Calu3 (cell line): ENCODE data around the gene SEC63. TPM values are rescaled to one million over a fixed set of nuclear protein-coding genes. Genes with fewer than 3 reads are reported as not detected.

Experiments used
- BruUV-seq: library from RNA; stranded (reverse); fragments of 400-500 nt; replicated peaks from 2 replicates; lab custom pipeline; 2021; lab: Mats Ljungman, UMichigan
- CTCF ChIA-PET: fragments of 300-600 bp; sonication (Branson Sonifier 250); formaldehyde crosslinking; loops from one replicate; lab custom pipeline; 2022; ENCODE audit warnings: antibody characterized with exemption; lab: Charles Lee
- DNase-seq: peaks from one replicate; pipeline ENCODE4 v3.0.0; 2022
- H3K27ac Mint-ChIP-seq: one replicate; pipeline ENCODE4 v1.8.0; 2022; ENCODE audit warnings: mixed read lengths; ENCODE audit not compliant: unreplicated experiment
- H3K27me3 Mint-ChIP-seq: one replicate; pipeline ENCODE4 v1.8.0; 2022; ENCODE audit warnings: mixed read lengths; ENCODE audit not compliant: unreplicated experiment
- H3K36me3 Mint-ChIP-seq: one replicate; pipeline ENCODE4 v1.8.0; 2022; ENCODE audit warnings: mild to moderate bottlenecking, moderate library complexity, mixed read lengths; ENCODE audit not compliant: insufficient read depth, unreplicated experiment
- H3K4me1 Mint-ChIP-seq: one replicate; pipeline ENCODE4 v1.8.0; 2022; ENCODE audit warnings: mild to moderate bottlenecking, low read depth, mixed read lengths; ENCODE audit not compliant: unreplicated experiment
- H3K4me3 Mint-ChIP-seq: one replicate; pipeline ENCODE4 v1.8.0; 2022; ENCODE audit warnings: mild to moderate bottlenecking, low read depth, moderate library complexity, mixed read lengths; ENCODE audit not compliant: unreplicated experiment
- H3K9me3 Mint-ChIP-seq: one replicate; pipeline ENCODE4 v1.8.0; 2022; ENCODE audit warnings: low read depth, mixed read lengths; ENCODE audit not compliant: unreplicated experiment
- intact Hi-C: fragments of 100-400 bp; cut with micrococcal nuclease; formaldehyde crosslinking; loops from one replicate; pipeline ENCODE4 v1.10.0; 2022; ENCODE audit not compliant: unreplicated experiment
- total RNA-seq: library from RNA; stranded (reverse); gene quantifications from 2 replicates; pipeline ENCODE4 v1.2.3, GENCODE V29; 2022
- TF ChIP-seq, protein P1 (sequence below): fragments of 200-600 bp; IDR thresholded peaks from one replicate; pipeline ENCODE4 v1.8.0; 2022; ENCODE audit warnings: antibody characterized with exemption; ENCODE audit not compliant: unreplicated experiment

The SEC63 gene
- total RNA-seq, 1 experiment from 2014 or later, result 135 TPM

DNA sequence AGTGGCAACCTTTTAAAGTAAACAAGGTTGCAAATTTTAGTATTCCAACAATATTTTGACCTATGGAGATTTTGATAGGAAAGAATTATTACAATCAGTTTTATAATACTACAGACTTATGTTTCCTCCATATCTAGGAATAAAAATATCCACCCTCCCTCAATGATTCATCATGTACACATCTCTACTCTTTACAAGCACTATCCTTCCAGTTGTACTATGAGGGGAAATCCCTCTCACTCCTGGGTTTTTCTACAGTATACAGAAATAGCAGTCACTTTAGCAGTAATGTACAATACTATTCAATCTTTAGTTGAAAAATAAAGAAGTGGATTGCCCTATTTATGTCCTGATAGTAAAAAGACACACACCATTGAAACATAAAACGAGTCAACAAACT, 87.6 kb downstream of the SEC63 start:
- no peak overlapping the region for H3K4me3 Mint-ChIP-seq
- intact Hi-C loops, result no loop called here
- no TSS peak for BruUV-seq
- TF ChIP-seq, protein P1, sequence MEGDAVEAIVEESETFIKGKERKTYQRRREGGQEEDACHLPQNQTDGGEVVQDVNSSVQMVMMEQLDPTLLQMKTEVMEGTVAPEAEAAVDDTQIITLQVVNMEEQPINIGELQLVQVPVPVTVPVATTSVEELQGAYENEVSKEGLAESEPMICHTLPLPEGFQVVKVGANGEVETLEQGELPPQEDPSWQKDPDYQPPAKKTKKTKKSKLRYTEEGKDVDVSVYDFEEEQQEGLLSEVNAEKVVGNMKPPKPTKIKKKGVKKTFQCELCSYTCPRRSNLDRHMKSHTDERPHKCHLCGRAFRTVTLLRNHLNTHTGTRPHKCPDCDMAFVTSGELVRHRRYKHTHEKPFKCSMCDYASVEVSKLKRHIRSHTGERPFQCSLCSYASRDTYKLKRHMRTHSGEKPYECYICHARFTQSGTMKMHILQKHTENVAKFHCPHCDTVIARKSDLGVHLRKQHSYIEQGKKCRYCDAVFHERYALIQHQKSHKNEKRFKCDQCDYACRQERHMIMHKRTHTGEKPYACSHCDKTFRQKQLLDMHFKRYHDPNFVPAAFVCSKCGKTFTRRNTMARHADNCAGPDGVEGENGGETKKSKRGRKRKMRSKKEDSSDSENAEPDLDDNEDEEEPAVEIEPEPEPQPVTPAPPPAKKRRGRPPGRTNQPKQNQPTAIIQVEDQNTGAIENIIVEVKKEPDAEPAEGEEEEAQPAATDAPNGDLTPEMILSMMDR, result no peak
- H3K27ac Mint-ChIP-seq, result no peak overlapping the region
- CTCF ChIA-PET, result no interaction called here
- no peaks in the 10 kb centered on the region for H3K27me3 Mint-ChIP-seq
- no peaks in the 10 kb centered on the region for H3K9me3 Mint-ChIP-seq
- H3K4me1 Mint-ChIP-seq, result no peaks in the 10 kb centered on the region
- peaks cover 23% of the 10 kb centered on the region for H3K36me3 Mint-ChIP-seq
- DNase-seq, result no peak

DNA sequence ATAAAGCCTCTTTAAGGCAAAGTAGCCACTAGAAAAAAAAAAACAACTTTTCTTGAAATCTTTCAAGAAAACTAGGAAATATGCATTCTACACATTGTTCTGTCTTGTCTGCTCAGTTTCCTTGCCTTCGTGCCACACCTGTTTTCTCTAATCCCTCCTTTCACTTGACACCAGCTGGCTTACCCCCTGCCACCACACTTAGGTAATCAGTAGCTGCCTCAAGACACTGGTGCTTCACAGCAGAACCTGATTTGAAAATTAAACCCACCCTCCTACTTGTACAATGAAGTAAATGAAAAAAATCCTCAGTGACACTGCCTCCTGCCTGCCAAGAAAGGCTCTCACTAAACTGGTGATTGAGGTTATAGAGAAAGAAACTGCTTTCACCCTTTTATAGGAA, 88.1 kb downstream of the SEC63 start:
- H3K9me3 Mint-ChIP-seq, result no peaks in the 10 kb centered on the region
- H3K27ac Mint-ChIP-seq, result no peak overlapping the region
- BruUV-seq, result no TSS peak
- TF ChIP-seq, protein P1, result no peak
- CTCF ChIA-PET, result interaction anchor here (0.7 kb wide), 2 partner anchors 142 to 285 kb away, joined by 4 read pairs; no protein-coding TSS in a partner anchor
- no peaks in the 10 kb centered on the region for H3K27me3 Mint-ChIP-seq
- no peak overlapping the region for H3K4me3 Mint-ChIP-seq
- peaks cover 22% of the 10 kb centered on the region for H3K36me3 Mint-ChIP-seq
- no peak for DNase-seq
- no peaks in the 10 kb centered on the region for H3K4me1 Mint-ChIP-seq
- intact Hi-C loops, result loop anchor here (5.0 kb wide), 2 partner anchors 68 to 193 kb away; no protein-coding TSS in a partner anchor

DNA sequence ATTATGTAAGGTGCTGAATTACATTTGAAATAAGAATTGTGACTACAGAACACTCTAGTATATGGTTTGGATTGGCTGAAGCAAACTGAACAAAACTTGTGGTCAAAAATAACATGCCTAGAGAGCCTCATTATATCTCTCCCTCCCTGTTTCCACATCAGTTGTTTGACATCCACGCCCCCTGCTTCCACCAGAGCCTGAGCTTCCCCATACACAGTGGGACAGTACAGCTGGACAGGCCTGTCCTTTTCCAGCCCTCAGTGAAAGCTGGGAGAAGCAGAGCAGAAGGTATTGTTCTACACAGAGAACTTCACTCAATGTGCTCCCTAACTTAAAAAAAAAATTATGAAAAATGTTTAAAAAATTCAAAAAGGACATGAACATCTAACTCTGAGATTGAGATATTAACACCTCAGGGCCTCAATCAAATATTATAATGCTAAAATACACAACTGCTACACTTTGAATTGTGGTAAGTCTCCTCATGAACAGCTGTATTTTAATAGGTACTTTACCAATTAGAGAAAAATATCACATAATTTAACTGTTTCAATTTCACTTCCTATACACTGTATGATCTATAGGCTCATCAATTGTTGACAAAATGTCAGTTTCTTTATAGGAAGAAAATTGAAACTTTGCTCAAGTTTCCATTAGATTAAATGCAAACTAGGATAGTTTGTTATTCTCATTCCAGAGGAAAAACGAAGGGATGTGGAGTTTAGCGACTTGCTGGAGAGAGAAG, 89.0 kb downstream of the SEC63 start:
- Mint-ChIP-seq H3K36me3 (peaks cover 20% of the 10 kb centered on the region), H3K4me3 (no peak overlapping the region), H3K4me1 (no peaks in the 10 kb centered on the region), H3K27ac (no peak overlapping the region), H3K27me3 (no peaks in the 10 kb centered on the region), H3K9me3 (no peaks in the 10 kb centered on the region)
- TF ChIP-seq, protein P1, result no peak
- DNase-seq, result no peak
- no TSS peak for BruUV-seq
- intact Hi-C loops, result loop anchor here (5.0 kb wide), 2 partner anchors 67 to 192 kb away; no protein-coding TSS in a partner anchor
- CTCF ChIA-PET, result interaction anchor here (0.6 to 0.7 kb wide), 2 partner anchors 38 to 1177 kb away, joined by 3 read pairs; no protein-coding TSS in a partner anchor

DNA sequence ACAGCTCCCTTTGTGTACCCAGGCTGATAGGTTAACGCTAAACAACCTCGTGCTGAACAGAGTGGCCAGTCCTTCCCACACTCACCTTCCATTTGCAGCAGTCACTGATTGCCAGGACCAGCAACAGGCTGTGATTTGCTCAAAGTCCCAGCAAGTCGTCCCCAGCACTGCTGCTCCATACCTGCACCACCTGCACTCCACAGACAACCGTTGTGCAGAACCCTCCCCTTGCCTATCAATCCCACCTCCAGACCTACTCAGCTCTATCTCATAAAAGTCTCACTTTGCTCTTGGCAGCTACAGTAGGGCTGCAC, 90.7 kb downstream of the SEC63 start:
- H3K4me1 Mint-ChIP-seq, result no peaks in the 10 kb centered on the region
- H3K4me3 Mint-ChIP-seq, result no peak overlapping the region
- no peaks in the 10 kb centered on the region for H3K9me3 Mint-ChIP-seq
- peaks cover 16% of the 10 kb centered on the region for H3K36me3 Mint-ChIP-seq
- BruUV-seq, result no TSS peak
- H3K27ac Mint-ChIP-seq, result no peak overlapping the region
- CTCF ChIA-PET, result interaction anchor here (0.5 to 2.2 kb wide), 6 partner anchors 9 to 191 kb away, joined by 3 to 7 read pairs (median 4); no protein-coding TSS in a partner anchor
- no peak for DNase-seq
- intact Hi-C loops, result loop anchor here (5.0 kb wide), 2 partner anchors 65 to 190 kb away; no protein-coding TSS in a partner anchor
- TF ChIP-seq, protein P1, result no peak
- no peaks in the 10 kb centered on the region for H3K27me3 Mint-ChIP-seq
